ENCODE measurements around the gene TMEM9.

DNA sequence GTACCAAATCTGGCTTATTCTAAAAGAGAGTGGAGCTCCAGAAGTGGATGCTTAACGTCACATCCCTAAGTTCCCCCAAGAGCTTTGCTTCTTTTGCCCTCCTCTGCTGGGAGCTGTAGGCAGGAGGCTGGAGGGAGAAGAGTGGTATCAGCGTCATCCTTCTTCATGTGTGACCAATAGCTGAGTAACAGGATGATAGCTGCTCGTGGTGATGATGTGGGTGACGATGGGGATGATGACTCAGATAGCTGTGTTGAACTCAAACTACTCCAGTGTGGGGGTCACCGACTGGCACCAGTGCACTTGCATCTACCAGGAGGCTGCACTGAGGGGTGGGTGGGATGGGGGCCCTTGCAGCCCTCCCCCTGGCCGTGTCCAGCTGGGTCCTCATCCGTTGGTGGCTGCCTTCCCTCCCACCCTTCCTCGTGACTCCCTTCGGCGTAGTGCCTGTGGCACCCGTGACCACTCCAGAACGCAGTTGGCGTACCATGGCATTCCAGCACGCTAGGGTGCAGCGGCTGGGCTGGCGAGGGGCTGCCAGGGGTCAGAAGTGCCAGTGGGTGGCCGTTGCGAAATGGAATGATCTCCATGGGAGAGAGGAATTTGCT is 37.5 kb upstream of the TMEM9 start:
- TF ChIP-seq POLR2A (IDR thresholded peaks at IDR 0.05; ENCODE audit: low read length) (no peak), GATA1 (IDR thresholded peaks at IDR 0.05; ENCODE audit: low read depth, low read length) (no peak)
